ENCODE data around the gene GOLPH3.
A peak's percentile ranks its signal among the peaks of the same experiment; 100 is the strongest.

GOLPH3 gene

GRCh38 chr5:32095261-32095671, 78.9 kb downstream of the GOLPH3 start:
- no peak overlapping the region for H3K4me3 ChIP-seq (ENCODE audit: low read depth, low read length)
- TF ChIP-seq, protein P1, sequence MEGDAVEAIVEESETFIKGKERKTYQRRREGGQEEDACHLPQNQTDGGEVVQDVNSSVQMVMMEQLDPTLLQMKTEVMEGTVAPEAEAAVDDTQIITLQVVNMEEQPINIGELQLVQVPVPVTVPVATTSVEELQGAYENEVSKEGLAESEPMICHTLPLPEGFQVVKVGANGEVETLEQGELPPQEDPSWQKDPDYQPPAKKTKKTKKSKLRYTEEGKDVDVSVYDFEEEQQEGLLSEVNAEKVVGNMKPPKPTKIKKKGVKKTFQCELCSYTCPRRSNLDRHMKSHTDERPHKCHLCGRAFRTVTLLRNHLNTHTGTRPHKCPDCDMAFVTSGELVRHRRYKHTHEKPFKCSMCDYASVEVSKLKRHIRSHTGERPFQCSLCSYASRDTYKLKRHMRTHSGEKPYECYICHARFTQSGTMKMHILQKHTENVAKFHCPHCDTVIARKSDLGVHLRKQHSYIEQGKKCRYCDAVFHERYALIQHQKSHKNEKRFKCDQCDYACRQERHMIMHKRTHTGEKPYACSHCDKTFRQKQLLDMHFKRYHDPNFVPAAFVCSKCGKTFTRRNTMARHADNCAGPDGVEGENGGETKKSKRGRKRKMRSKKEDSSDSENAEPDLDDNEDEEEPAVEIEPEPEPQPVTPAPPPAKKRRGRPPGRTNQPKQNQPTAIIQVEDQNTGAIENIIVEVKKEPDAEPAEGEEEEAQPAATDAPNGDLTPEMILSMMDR (IDR thresholded peaks at IDR 0.05; ENCODE audit: low read depth, low read length, missing control alignments) = no peak
- DNase-seq (ENCODE audit: low read depth) = no peak

GRCh38 chr5:32094691-32095090, 79.4 kb downstream of the GOLPH3 start:
- no peak for DNase-seq (ENCODE audit: low read depth)
- TF ChIP-seq, protein P1 (IDR thresholded peaks at IDR 0.05; ENCODE audit: low read depth, low read length, missing control alignments) = no peak
- H3K4me3 ChIP-seq (ENCODE audit: low read depth, low read length) = no peak overlapping the region

- TF ChIP-seq, protein P1 (IDR thresholded peaks at IDR 0.05; ENCODE audit: low read depth, low read length, missing control alignments) = peak; percentile 75
- DNase-seq (ENCODE audit: low read depth) = peak; percentile 44
- H3K4me3 ChIP-seq (ENCODE audit: low read depth, low read length) = no peak overlapping the region
Observed at GRCh38 chr5:32092938-32093812, 80.9 kb downstream of the GOLPH3 start.

GRCh38 chr5:32090755-32091128, 83.4 kb downstream of the GOLPH3 start:
- TF ChIP-seq, protein P1 (IDR thresholded peaks at IDR 0.05; ENCODE audit: low read depth, low read length, missing control alignments) = no peak
- no peak for DNase-seq (ENCODE audit: low read depth)
- H3K4me3 ChIP-seq (ENCODE audit: low read depth, low read length) = no peak overlapping the region

- no peak for DNase-seq (ENCODE audit: low read depth)
- no peak overlapping the region for H3K4me3 ChIP-seq (ENCODE audit: low read depth, low read length)
- TF ChIP-seq, protein P1 (IDR thresholded peaks at IDR 0.05; ENCODE audit: low read depth, low read length, missing control alignments) = no peak
Observed at GRCh38 chr5:32090026-32090754, 83.9 kb downstream of the GOLPH3 start.

DNA sequence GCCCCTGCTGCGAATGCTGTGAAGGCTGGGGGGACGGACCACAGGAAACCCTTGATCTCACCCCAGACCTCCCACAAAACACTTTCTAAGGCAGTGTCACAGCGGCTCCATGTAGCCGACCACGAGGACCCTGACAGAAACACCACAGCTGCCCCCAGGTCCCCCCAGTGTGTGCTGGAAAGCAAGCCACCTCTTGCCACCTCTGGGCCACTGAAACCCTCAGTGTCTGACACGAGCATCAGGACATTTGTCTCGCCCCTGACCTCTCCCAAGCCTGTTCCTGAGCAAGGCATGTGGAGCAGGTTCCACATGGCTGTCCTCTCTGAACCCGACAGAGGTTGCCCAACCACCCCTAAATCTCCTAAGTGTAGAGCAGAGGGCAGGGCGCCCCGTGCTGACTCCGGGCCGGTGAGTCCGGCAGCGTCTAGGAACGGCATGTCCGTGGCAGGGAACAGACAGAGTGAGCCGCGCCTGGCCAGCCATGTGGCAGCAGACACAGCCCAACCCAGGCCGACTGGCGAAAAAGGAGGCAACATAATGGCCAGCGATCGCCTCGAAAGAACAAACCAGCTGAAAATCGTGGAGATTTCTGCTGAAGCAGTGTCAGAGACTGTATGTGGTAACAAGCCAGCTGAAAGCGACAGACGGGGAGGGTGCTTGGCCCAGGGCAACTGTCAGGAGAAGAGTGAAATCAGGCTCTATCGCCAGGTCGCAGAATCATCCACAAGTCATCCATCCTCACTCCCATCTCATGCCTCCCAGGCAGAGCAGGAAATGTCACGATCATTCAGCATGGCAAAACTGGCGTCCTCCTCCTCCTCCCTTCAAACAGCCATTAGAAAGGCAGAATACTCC, 84.7 kb downstream of the GOLPH3 start:
- no peak for DNase-seq (ENCODE audit: low read depth)
- H3K4me3 ChIP-seq (ENCODE audit: low read depth, low read length) = no peak overlapping the region
- TF ChIP-seq, protein P1 (IDR thresholded peaks at IDR 0.05; ENCODE audit: low read depth, low read length, missing control alignments) = no peak
